Occipital lobe (tissue), 2 donors: ENCODE results near the gene DUSP2. TPM values are rescaled to one million over a fixed set of nuclear protein-coding genes. Genes with fewer than 3 reads are reported as not detected.

Experiments used
- DNase-seq: peaks from one replicate; lab custom pipeline; 2025; lab: John Stamatoyannopoulos, UW
- total RNA-seq: library from RNA; depleted of rRNA; stranded (reverse); fragments of >200 nt; gene quantifications from one replicate; pipeline ENCODE4 v1.2.3, GENCODE V29; 2014

The DUSP2 gene
- total RNA-seq, 1 donor from 2014 or later = 7.3 TPM

- DNase-seq = no peak
These were observed 42.5 kb downstream of the DUSP2 start for GRCh38 chr2:96102596-96103186.

GRCh38 chr2:96100893-96101304 lies 44.3 kb downstream of the DUSP2 start:
- no peak for DNase-seq

DNA sequence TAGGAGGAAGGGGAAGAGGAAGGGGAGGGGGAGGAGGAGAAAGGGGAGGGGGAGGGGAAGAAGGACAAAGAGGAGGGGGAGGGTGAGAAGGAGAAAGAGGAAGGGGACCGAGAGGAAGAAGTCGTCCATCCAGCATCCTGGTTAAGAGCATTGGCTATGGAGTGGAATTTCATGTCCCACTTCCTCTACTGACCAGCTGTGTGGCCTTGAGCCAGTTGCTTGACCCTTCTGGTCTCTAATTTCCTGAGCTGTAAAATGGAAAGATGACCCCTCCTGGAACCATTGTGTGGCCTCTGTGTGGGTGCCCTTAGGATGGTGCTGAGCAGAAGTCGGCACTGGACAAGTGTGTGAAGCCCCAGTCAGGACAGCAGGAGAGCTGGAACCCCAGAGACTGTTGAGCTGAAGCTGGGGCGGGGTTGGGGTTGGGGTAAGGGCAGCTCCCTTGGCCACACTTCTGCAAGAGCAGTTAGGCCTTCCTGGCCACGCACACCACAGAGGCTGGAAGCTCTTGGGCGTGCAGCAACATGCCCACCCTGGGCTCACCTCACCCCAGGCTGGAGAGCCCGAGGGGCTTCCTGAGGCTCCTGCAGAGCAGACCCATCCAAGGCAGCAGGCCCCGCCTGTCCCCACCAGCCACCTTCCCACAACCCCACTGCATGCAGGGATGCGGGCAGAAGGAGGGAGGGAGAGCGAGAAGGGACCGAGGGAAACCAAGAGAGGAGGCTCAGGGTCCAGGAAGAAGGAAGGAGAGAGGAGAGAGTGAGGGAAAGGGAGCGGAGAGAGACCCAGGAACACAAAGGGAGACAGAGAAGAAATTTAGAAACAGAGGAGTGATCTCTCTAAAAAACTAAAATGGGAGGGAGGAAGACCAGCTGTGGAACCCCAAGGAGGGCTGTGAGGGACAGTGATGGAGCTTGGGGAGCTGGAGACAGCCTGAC lies 45.1 kb downstream of the DUSP2 start:
- DNase-seq = no peak

DNA sequence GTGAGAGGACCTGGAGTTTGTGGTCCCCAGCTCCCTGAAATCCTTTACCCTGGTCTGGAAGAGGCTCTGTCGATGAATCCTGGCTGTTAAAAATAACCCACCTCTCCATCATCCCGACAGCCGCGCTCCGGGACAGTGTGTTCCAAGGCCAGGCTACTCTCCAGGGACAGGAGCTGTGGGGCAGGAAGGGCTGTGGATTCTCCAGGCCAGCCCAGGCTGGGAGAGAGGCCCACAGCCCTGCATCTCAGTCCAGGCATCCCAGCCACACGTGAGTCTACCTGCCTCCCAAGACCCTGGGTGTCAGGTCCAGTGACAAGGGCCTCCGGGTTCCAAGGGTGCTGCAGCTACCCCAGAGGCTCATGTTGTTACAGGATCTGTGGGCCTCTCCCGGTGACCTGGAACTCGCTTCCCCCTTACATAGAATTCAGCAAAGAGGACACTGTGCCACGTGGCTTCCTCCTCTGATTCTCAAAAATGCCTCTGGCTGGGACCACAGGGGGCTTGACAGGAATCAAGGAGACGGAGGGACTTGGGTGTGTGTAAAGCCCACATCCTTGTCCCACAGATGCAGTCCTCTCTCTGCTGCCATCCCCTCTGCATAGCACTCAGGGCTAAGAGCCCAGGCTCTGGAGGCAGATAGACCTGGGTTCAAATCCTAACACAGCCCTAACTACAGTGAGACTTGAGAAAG lies 46.2 kb downstream of the DUSP2 start:
- no peak for DNase-seq

DNA sequence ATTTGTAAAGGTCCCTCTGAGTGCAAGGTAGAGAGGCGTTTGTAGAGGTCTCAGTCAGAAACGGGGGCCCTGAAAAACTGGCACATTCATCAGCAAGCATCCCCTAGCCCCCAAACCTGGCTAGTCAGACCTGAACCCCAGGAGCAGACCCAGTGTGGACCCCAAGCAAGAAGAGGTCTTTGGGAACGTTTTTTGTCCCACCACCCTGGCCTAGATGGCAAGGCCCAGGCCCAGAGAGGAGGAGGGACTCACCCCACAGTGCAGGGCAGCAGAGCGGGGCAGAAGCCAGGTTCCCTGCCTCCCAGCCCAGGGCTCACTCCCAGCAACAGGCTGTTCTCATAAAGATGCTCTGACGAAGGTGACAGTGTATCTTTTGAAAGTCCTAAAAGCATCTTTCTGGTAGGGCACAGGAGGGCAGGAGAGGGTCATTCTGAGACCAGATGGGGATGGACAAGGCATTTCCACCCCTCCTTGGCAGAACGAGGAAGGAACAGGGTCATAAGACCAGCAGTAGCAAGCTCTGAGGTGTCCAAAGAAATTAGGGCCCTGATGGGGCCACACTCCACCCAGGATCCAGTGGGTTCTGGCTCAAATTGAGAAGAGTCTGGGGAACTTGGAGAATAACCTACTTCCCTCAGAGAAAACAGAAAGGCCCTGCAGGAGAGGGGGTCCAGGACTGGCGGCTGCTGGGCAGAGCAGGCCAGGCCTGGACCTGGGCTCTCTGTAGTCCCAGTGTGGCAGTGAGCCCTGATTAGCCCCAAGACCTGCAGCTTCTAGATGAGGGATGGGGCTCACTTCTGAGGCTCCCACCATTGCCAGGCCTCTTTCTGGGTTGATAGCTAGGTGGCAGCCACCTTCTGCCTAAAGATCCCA lies 47.1 kb downstream of the DUSP2 start:
- DNase-seq = no peak

- DNase-seq = no peak
These were observed 47.8 kb downstream of the DUSP2 start for GRCh38 chr2:96097441-96097840.

DNA sequence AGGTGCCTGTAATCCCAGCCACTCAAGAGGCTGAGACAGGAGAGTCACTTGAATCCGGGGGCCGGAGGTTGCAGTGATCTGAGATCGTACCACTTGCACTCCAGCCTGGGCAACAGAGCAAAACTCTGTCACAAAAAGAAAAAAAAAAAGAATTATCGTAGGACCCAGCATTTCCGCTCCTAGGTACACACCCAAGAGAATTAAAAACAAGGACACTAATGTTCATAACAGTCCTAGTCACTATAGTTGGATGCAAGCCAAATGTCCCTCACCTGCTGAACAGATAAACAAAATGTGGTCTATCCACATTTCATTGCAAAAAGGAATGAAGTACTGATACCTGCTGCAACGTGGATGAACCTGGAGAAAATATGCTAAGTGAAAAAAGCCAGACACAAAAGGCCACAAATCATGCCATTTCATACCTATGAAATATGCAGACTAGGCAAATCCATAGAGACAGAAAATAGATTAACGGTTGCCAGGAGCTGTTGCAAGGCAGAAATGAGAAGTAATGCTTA lies 50.1 kb downstream of the DUSP2 start:
- no peak for DNase-seq

- no peak for DNase-seq
These were observed 51.7 kb downstream of the DUSP2 start for GRCh38 chr2:96093528-96093927.

Other genes with a start within 250 kb of the DUSP2 start
- gene ANKRD36C, start 153.6 kb downstream of the DUSP2 start, total RNA-seq = 347 TPM
- 1.6 TPM for gene GPAT2, start 110.5 kb downstream of the DUSP2 start, total RNA-seq
- gene ADRA2B, start 28.9 kb downstream of the DUSP2 start, total RNA-seq = not detected
- gene ASTL, start 6.9 kb downstream of the DUSP2 start, total RNA-seq = not detected
- gene STARD7, start 63.4 kb upstream of the DUSP2 start, total RNA-seq = 165 TPM
- 19.7 TPM for gene TMEM127, start 120.6 kb upstream of the DUSP2 start, total RNA-seq
- gene CIAO1, start 120.8 kb upstream of the DUSP2 start, total RNA-seq = 80.3 TPM
- gene SNRNP200, start 160.1 kb upstream of the DUSP2 start, total RNA-seq = 40.4 TPM
- 7.5 TPM for gene ITPRIPL1, start 179.9 kb upstream of the DUSP2 start, total RNA-seq
- gene NCAPH, start 190.3 kb upstream of the DUSP2 start, total RNA-seq = 2.3 TPM